ENCODE measurements around the gene NPHP4.

Gene NPHP4

DNA sequence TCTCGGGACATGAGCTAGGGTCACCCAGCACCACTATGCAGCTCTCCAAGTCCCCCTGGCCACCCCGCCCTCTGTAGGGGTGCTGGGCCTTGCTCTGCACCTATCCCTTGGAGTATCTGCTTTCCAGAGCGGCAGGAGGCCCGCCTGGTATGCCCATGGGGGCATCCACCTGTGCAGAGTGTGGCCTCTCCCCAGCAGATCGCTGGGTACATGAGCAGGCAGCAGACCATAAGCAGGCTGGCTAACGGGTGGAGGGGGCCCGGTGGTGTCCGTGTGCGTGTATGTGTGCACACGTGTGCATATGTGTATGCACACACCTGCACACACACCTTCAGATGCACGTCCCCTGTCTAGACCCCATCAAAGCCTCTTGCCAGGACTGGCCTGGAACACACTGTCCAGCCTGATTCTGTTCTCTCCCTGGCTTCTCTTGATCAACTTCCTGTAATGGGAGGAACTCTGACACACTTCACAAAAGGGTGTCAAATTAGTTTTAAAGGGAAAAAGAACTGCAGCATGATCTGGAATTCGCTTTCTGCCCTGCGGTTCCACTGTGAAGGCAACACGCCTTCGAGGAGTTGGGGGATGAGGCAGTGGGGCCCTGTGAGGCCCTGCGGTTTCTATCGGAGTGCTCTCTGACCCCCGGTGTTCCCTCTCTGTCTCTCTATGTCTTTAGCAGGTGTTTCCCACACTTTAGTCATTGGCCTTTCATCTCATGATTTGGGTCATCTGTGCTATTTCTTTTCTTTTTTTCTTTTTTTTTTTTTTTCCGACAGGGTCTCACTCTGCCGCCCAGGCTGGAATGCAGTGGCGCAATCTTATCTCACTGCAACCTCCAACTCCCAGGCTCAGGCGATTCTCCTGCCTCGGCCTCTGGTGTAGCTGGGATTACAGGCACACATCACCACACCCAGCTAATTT lies 17.2 kb upstream of the NPHP4 start:
- DNase-seq (ENCODE audit: low read depth) = no peak
- TF ChIP-seq CTCF (IDR thresholded peaks at IDR 0.05; ENCODE audit: control insufficient read depth, extremely low read depth, insufficient read depth) = no peak
- no peak overlapping the region for H3K4me3 ChIP-seq (ENCODE audit: low read depth, low read length)

- DNase-seq (ENCODE audit: low read depth) = no peak
- no peak overlapping the region for H3K4me3 ChIP-seq (ENCODE audit: low read depth, low read length)
- no peak for TF ChIP-seq CTCF (IDR thresholded peaks at IDR 0.05; ENCODE audit: control insufficient read depth, extremely low read depth, insufficient read depth)
Measured at GRCh38 chr1:6008696-6009095, 16.5 kb upstream of the NPHP4 start.

GRCh38 chr1:6008084-6008415 lies 15.8 kb upstream of the NPHP4 start:
- no peak for DNase-seq (ENCODE audit: low read depth)
- no peak for TF ChIP-seq CTCF (IDR thresholded peaks at IDR 0.05; ENCODE audit: control insufficient read depth, extremely low read depth, insufficient read depth)
- H3K4me3 ChIP-seq (ENCODE audit: low read depth, low read length) = no peak overlapping the region

- no peak overlapping the region for H3K4me3 ChIP-seq (ENCODE audit: low read depth, low read length)
- no peak for TF ChIP-seq CTCF (IDR thresholded peaks at IDR 0.05; ENCODE audit: control insufficient read depth, extremely low read depth, insufficient read depth)
Measured at GRCh38 chr1:6007318-6008083, 15.3 kb upstream of the NPHP4 start.

DNA sequence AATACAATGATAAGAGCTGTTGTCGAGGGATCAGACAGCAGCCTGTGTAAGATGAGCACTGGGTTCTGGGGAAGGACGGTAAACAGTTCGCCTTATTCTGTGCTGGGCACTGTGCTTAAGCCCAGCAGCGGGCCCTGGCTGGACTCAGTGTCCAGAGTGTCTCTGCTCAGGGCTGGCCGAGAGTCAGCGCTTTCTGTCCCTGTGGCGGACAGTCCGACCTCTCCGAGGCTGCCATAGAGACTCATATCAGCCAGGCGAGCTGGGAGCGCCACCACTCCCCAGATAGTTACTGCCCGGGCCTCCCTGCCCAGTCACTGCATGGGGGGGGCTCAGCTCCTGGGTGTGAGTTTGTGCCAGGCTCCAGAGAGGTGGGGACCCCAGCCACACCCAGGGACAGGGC lies 14.7 kb upstream of the NPHP4 start:
- H3K4me3 ChIP-seq (ENCODE audit: low read depth, low read length) = no peak overlapping the region
- no peak for DNase-seq (ENCODE audit: low read depth)
- TF ChIP-seq CTCF (IDR thresholded peaks at IDR 0.05; ENCODE audit: control insufficient read depth, extremely low read depth, insufficient read depth) = no peak

More at GRCh38 chr1:6007318-6008083, 15.3 kb upstream of the NPHP4 start:
- DNase-seq (ENCODE audit: low read depth) = no peak

- no peak overlapping the region for H3K4me3 ChIP-seq (ENCODE audit: low read depth, low read length)
- DNase-seq (ENCODE audit: low read depth) = no peak
- no peak for TF ChIP-seq CTCF (IDR thresholded peaks at IDR 0.05; ENCODE audit: control insufficient read depth, extremely low read depth, insufficient read depth)
Measured at GRCh38 chr1:6005276-6005917, 13.2 kb upstream of the NPHP4 start.
